PC-3 (cell line): ENCODE measurements around the gene NUB1.

Experiments
- EZH2 ChIP-seq: fragments of 300-600 bp; sonication (generic); IDR thresholded peaks from one replicate; pipeline ENCODE4 v1.6.1; 2017; ENCODE audit warnings: antibody characterized with exemption, mild to moderate bottlenecking, low read length; ENCODE audit not compliant: unreplicated experiment
- TF ChIP-seq, protein P1 (sequence below): fragments of 300-600 bp; sonication (generic); conservative IDR thresholded peaks from 2 replicates; pipeline ENCODE4 v1.5.1; 2017; ENCODE audit warnings: antibody characterized with exemption, low read depth, mild to moderate bottlenecking, low read length

- TF ChIP-seq, protein P1, sequence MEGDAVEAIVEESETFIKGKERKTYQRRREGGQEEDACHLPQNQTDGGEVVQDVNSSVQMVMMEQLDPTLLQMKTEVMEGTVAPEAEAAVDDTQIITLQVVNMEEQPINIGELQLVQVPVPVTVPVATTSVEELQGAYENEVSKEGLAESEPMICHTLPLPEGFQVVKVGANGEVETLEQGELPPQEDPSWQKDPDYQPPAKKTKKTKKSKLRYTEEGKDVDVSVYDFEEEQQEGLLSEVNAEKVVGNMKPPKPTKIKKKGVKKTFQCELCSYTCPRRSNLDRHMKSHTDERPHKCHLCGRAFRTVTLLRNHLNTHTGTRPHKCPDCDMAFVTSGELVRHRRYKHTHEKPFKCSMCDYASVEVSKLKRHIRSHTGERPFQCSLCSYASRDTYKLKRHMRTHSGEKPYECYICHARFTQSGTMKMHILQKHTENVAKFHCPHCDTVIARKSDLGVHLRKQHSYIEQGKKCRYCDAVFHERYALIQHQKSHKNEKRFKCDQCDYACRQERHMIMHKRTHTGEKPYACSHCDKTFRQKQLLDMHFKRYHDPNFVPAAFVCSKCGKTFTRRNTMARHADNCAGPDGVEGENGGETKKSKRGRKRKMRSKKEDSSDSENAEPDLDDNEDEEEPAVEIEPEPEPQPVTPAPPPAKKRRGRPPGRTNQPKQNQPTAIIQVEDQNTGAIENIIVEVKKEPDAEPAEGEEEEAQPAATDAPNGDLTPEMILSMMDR: no peak
- TF ChIP-seq EZH2: no peak
These were observed 41.5 kb upstream of the NUB1 start for GRCh38 chr7:151299940-151300645.
